Putamen (tissue), 1 donor: ENCODE measurements around the gene DNAH10.

ENCODE experiments used
- DNase-seq: peaks from one replicate; pipeline ENCODE4 v3.0.0-alpha.2; 2016; ENCODE audit warnings: low spot score

The DNAH10 gene

DNA sequence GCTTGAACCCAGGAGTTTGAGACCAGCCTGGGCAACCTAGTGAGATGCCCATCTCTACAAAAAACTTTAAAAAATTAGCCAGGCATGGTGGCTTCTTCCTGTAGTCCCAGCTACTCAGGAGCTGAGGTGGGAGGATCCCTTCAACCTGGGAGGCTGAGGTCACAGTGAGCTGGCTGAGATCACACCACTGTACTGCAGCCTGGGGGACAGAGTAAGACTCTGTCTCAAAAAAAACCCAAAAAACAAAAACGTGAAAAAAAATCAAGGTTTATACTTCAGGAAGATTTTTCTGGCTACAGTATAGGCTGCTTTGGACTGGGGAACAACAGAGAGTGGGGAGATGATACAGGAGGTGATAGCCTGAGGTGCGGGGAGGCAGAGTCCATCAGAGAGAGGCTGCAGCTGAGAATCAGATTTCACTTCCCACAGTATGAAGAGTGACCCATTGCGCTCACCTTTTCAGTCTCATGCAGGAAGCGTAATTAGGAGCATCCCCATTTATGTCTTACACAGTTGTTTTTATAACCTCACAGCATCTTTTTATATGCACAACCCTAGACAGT lies 28.9 kb downstream of the DNAH10 start:
- DNase-seq = no peak

GRCh38 chr12:123794027-123794426 lies 31.9 kb downstream of the DNAH10 start:
- no peak for DNase-seq

GRCh38 chr12:123798518-123798917 lies 36.4 kb downstream of the DNAH10 start:
- no peak for DNase-seq

GRCh38 chr12:123799227-123799626 lies 37.1 kb downstream of the DNAH10 start:
- DNase-seq = no peak

DNA sequence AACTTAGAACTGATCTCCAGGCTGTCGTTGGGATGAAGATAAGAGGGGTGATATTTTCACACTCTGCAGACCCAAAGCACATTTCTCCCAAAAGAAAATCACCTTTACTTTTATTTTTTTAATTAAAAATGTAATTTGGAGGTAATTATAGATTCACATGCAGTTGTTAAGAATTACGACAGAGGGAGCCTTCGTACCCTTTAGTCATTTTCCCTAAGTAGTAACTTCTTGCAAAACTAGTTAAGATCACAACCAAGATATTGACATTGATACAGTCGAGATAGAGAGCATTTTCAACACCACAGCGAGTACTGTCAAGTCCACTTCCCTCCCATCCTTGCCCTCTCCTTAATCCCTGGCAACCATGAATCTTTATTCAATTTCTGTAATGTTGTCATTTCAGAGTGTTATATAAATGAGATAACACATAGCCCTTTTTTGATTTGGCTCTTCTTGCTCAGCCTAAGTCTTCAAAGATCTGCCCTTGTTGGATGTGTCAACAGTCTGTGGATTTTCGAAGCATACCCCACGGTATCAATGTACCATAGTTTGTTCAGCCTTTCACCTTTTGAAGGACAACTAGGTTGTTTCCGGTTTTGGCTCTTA lies 39.6 kb downstream of the DNAH10 start:
- no peak for DNase-seq

- no peak for DNase-seq
Measured at GRCh38 chr12:123805173-123805572, 43.1 kb downstream of the DNAH10 start.

DNA sequence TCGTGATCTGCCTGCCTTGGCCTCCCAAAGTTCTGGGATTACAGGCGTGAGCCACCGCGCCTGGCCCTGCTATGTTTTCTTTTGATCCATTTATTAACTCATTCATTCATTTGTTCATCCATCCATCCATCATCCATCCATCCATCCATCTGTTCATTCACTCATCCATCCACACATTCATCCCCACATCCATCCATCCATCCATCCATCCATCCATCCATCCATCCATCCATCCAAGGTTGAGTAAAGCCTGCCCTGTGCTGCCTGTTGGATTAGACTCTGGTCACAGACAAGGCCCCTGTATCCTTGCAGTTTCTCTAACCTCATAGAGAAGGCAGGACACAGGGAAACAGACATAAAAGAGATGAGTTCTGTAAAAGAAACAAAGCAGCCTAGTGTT lies 44.9 kb downstream of the DNAH10 start:
- DNase-seq = no peak

DNA sequence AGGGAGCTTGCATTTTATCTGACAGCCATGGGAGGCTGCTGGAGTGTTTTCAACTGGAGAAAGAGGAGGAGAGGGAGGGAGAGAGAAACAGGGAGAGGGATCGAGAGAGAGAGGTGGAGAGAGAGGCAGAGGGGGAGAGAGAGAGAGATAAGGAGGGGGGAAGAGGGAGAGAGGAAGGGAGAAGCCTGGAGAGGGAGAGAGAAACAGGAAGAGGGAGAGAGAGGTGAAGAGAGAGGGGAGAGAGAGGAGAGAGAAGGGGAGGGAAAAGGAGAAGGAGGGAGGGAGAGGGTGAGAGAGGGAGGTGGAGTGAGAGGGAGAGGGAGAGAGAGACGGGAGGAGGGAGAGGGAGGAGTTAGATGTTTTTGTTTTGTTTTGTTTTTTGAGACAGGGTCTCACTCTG lies 45.6 kb downstream of the DNAH10 start:
- DNase-seq = no peak

- DNase-seq = no peak
Measured at GRCh38 chr12:123808167-123808566, 46.1 kb downstream of the DNAH10 start.

DNA sequence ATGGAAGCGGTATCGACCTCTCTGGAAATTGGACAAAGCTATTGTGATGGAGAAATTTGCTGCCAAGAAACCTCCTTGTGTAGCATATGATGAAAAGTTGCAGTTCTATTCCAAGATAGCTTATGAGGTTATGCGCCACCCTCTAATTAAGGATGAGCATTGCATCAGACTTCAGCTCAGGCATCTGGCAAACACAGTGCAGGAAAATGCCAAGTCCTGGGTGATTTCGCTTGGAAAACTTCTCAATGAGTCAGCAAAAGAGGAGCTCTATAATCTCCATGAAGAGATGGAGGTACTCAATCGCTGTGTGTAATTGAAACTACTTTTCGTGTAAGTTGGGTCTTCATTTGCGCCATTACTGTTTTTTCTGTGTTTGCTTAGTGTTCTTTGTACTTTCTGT lies 51.2 kb downstream of the DNAH10 start:
- DNase-seq = no peak

DNA sequence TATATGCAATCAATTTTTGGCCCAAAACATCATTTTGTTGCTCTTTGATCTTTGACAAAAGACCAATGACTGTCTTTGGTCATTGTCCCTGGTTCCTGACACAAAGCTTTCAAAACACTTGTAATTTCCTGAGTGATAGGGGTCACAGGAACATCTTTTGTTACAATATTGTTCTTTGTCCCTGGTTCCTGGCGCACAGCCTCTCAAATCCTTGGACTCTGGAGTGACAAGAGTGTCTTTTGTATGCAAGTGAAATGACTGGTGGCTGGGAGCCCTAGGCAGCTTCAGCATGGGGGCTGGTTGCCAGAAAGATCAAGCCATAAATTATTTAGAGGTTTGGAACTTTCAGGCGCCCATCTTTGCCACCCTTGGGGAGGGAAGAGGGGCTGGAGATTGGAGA lies 53.9 kb downstream of the DNAH10 start:
- peak; percentile 61 for DNase-seq

DNA sequence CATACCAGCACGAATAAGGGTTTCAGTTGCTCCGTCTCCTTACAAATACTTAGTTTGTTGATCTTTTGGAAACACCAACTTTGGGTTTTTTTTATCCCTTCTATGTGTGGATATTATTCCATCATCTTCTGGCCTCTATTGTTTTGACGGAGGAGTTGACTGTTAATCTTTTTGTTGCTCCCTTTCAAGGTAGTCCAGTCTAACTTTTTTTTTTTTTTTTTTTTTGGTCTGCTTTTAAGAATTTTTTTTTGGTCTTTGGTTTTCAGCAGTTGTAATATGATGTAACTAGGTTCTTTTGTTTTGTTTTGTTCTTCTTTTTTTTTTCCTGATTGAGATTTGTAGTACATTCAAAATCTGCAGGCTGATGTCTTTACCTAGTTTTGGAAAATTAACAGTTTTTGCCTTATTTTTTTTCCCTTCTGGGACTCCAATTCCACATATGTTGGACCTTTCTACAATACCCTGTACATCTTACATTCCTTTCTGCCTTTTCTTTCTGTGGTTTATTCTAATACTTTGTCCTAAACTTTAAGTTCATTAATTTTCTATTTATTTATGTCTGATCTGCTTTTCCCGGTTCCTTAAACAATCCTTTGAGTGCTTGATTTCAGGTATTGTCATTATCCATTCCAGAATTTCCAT lies 54.9 kb downstream of the DNAH10 start:
- no peak for DNase-seq

DNA sequence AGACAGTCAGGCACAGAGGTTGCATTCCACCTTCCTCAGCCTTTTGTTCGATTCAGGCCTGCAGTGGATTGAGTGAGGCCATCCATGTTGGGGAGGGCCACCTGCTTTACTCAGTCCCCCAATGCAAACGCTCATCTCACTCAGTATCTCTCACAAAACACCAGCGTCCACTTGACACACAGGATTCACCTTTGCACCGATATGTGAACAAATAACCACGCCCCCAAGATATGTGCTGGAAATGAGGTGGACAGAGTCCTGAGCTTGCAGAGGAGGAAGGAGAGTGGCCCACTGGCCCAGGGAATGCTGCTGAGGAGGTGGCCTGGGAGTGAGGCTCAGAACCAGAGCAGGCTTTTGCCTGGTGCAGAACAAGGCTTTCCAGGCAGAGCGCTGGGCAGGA lies 60.7 kb downstream of the DNAH10 start:
- no peak for DNase-seq

GRCh38 chr12:123828120-123828519 lies 66.0 kb downstream of the DNAH10 start:
- DNase-seq = no peak

DNA sequence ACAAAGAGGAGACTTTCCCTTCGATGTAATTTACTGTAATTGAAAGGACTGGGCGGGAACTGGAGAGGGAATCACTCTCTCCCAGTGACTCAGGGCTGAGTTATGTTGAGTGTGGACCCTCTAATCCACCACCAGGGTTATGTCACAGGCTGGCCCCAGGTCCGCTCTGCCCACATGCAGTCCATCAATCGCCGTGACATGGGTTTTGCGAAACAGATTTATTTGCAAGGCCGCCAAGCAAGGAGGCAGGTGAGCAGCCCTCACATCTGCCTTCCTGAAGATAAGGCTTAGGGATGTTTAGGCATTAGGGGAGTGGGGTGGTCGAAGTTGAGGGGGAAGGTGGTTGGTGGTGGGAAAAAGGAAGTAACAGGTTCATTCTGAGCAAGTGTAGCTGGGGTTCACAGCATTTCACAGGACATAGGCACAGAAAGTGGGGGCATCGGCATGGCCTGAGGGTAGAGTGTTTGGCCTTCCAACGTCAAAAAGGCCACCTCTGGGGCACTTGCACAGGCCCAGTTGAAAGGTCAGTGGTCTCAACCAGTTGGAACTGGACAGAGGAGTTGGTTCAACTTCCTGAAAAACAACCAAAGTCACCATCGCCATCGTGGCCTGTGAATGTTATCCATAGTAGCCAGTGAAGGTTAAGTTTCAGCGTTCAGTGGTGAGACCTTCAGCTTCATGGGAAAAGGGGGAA lies 66.9 kb downstream of the DNAH10 start:
- DNase-seq = no peak

GRCh38 chr12:123829561-123829960 lies 67.5 kb downstream of the DNAH10 start:
- no peak for DNase-seq

DNA sequence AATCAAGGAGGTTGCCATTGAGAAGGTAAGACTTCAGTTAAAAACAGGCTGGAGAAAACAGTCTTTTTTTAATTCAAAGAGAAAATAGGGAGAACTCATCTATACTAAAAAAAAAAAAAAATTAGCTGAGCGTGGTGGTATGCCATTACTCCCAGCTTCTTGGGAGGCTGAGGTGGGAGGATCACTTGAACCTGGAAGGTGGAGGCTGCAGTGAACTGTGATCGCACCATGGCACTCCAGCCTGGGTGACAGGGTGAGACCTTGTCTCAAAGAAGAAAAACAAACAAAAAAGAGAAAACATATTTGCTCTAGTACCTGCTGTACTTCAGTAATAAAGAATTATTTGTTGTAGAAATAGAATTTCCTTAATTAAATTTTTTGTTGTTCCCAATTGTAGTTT lies 68.6 kb downstream of the DNAH10 start:
- DNase-seq = no peak

DNA sequence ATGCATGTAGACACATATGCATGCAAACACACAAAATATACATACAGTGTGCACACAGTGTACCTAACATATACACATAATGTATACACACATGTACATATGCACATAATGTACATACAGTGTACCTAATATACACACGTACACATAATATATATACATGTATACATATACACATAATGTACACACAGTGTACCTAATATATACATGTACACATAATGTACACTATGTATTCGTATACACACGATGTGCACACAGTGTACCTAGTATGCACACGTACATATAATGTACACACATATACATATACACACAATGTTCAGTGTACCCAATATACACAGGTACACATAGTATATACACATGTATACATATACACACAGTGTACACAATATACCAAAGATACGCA lies 70.0 kb downstream of the DNAH10 start:
- no peak for DNase-seq

- no peak for DNase-seq
Measured at GRCh38 chr12:123833830-123834229, 71.7 kb downstream of the DNAH10 start.

DNA sequence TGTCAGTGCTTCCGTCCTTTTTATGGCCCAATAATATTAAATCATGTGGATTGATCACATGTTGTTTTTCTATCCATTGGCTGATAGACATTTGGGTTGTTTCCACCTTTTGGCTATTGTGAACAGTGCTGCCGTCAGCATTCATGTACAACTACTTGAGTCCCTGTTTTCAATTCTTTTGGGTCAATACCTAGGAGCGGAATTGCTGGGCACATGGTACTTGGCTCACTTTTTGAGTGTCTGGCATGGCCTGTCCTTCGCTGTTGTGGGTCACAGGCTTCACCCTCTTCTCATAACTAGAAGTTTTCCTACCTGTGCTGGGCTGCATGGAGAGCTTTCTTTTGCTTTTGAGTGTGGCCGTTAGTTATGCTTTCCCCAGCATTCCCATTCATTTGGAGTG lies 72.7 kb downstream of the DNAH10 start:
- no peak for DNase-seq

DNA sequence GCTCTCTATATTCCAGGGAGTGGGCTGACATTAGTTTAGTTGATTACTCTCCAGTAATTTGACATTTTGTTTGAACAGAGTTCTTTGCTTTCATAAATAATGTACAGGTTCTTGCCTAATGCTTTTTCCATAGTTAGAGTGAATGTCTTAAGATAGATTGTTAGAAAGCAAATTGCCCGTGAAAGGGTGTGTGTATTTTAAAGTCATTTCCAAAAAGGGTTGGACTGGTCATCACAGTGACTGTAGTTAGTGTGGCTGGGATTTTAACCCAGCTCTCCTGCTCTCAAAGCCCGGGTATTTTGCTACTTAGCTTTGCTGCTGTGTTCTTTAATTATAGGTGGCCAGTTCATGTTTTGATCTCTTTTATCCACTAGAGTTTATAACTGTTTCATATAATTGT lies 74.2 kb downstream of the DNAH10 start:
- DNase-seq = no peak

- DNase-seq = no peak
Measured at GRCh38 chr12:123839826-123840225, 77.7 kb downstream of the DNAH10 start.

- no peak for DNase-seq
Measured at GRCh38 chr12:123840765-123841425, 78.8 kb downstream of the DNAH10 start.
